T follicular helper cell (primary cell): ENCODE results near the gene ALK.

Experiments used
- DNase-seq: peaks from one replicate; pipeline ENCODE4 v3.0.0-alpha.2; 2020; ENCODE audit warnings: low read depth

ALK gene

DNA sequence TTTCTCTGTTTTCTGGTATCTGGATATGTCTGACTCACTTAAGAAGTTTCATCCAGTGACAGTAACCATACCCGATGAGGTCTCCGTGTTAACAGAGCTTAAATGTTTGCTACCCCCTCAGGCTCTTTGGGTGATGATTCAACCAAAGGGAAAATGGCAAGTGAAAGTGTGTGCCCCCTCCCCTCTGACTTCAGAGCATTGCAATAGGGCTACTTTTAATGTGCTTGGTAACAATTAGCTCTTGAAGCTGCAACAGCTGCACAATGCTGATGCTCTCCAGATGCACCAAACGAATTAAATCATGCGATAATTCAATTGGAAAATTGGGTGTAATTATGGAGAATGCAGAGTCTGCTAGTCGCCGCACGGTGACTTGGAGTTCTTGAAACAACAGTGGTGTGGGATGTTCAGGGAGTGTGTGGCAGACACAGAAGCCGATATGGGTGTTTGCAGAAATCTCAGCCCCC is 270.7 kb downstream of the ALK start:
- no peak for DNase-seq

DNA sequence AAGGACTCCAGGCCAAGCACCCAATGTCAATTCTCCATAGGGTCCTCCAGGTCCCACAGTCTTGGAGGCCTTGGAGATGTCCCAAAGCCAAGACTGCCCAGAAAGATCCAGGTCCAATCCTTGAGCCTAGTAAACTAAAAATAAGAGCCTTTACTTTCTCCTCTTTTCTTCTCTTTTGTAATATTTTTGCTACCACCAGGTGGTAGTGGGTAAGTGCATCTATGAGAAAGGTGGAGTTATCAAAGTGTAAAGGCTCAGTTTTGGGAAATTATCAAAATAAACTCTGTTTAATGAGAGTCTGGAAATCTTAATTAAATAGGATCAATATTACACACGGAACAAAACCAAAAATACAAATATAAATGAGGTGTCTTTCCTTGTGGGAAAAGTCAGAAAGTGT is 276.4 kb downstream of the ALK start:
- no peak for DNase-seq

DNA sequence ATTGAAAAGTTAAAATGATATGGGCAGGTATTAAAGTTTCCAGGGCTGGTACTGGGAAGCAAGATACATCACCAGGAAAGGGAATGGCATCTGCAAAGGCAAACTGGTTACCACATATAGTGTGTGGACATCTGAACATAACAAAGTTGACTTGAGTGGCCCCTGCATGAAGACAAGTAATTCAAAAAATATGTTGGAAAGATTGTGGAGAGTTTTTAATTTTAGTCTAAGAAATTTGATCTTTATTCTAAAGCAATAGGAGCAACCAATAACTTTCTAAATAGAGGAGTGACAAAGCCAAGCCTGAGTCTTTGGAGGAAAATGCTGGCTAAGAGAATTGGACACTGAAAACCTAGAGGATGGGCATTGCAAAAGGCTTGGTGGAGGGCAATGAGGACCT is 278.2 kb downstream of the ALK start:
- DNase-seq: no peak

DNA sequence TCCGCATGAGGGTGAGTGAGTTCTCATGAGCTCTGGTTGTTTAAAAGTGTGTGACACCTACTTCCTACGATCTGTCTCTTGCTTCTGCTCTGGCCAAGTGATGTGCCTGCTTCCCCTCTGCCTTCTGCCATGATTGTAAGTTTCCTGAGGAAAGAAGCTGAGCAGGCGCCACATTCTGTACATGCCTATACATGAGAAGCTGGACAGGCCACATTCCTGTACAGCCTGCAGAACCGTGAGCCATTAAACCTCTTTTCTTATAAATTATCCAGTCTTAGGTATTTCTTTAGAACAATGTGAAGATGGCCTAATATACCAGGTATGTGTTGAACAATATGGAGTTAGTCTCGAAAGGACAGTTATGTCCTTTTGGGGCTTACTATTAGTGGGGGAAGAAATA is 281.0 kb downstream of the ALK start:
- DNase-seq: no peak

DNA sequence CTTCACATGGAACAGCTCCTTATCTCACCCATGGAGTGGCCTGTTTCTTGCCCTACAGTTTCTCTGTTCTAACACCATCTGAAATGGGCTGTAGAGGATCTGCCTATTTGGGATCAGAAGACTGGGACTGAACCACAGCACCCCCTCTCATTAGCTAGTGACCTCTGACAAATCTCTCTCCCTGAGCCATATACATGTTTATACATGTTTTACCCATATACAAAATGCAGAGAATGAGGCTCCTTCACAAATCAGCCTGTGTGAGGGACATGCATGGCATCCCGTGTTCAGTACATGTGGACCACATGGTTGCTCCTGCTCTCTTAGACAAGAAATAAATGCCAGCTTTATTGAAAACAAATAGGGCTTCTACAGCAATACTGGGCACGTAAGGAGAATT is 282.7 kb downstream of the ALK start:
- no peak for DNase-seq

GRCh38 chr2:29634916-29635315 is 286.5 kb downstream of the ALK start:
- DNase-seq: no peak

DNA sequence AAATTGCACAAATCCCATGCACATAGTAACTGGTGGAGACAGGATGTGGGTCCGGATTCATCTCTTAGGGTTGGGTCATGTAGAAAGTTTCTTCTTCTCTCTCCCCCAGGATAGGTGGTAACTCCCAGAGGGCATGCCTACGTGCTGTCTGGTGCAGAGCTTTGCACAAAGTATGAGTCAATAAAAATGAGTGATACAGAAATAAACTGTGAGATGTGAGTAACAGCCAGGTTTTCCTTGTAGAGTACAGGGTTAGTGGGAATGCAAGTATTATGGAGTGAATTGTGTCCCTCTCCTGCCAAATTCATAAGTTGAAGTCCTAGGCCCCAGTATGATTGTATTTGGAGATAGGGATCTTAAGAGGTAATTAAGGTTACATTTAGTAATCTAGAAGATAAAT is 289.4 kb downstream of the ALK start:
- DNase-seq: no peak

GRCh38 chr2:29629495-29629894 is 291.9 kb downstream of the ALK start:
- no peak for DNase-seq

- no peak for DNase-seq
Observed at GRCh38 chr2:29628862-29629261, 292.5 kb downstream of the ALK start.

DNA sequence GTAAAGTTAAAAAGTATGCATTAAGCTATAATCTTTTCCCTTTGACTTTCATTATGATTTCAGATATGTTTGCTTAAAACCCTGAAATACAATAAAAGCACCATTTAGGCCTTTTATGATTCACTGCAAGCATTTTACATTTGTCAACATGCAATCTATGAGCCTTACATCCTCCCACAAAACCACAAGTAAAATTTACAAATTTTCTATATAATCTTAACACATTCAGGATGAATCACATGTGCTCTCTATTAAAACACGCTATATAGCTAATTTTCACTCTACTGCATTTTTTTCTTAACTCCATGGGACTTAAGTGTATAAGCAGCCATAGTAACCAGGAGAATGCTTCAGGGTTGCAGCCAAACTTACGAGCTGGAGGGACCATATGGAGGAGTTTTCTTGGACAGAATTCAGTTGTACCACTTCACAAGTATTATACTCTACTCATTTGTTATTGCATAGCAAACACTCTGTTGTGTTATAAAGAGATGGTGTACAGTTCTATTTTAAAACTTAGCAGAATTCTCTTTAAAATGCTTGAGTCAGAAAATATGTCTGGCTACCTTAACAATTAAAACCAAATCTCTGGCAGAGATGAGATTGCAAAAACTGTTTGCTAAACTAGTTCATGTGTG is 293.2 kb downstream of the ALK start:
- DNase-seq: no peak

DNA sequence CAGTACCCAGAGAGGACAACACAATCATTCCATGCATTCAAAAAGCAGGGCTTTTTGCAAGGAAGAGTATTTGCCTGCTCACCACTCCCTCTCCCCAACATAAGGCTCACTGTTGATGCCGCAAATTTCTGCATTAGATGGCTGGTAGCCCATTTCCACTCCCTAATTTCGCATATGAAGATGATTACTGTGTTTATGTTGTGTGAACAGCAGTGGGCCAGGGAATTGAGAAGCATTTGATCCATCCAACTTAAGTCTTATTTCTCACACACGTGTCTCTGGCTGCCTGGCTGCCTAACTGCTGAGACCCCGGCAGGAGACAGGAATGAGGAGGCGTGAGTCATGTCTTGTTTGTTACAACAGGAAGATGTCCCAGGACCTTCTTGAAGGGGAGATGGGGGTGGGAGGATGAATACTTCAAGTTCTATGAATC is 294.1 kb downstream of the ALK start:
- no peak for DNase-seq

DNA sequence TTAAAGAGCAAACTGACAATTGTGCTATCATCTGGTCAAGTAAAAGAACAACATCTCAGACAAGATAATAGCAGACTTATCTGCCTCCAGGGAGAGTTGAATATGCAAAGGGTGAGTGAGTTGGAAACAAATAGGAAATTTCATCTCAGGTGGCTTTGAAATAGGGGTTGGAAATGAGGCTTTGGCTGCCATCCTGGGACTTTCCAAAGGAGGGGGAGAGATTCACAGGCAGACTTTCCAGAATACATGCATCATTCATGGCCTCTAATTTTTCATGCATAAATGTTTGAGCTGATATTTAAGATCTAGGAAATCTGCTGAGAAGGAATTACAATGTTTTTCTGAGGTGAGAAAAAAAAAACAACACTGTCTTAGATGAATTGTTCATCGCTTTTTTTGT is 300.5 kb downstream of the ALK start:
- DNase-seq: no peak

- DNase-seq: no peak
Observed at GRCh38 chr2:29619689-29620088, 301.7 kb downstream of the ALK start.

DNA sequence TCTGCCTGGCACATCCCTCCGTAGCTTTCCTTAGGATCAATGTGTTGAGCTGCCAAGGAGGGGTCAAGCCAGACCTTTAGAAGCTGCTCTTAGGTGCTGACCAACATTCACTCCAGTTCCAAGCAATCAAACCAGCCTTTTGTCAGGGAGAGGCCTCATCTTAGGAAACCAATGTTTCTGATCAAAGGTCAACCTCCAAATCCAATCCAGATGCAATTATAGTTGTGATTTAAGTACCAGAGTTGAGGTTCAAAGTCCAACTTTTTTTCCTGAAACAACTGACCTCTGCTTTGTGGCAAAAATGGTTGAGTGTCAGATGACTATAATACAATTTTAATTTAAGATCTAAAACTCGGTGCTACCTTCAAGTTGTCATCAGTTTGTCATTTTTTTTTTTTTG is 303.4 kb downstream of the ALK start:
- no peak for DNase-seq

GRCh38 chr2:29617351-29617750 is 304.0 kb downstream of the ALK start:
- DNase-seq: no peak

DNA sequence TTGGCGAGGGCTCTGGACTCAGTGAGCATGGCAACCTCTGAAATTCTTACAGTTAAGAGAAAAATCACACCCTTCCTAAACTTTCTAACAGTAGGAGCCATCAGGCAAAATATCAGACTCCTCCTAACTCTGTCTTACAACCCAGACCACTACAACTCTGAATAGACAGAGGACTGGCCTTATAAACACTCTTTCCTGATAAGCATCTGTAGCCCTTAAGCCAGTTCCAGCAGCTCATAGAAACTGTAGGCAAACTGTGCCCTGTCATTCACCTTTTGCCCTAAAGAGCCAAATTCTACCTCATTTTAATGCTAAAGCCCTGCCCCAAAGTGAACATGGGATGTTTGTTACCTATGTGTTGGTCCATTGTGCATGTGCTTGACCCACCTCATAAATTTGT is 304.8 kb downstream of the ALK start:
- DNase-seq: no peak

- no peak for DNase-seq
Observed at GRCh38 chr2:29615841-29616240, 305.5 kb downstream of the ALK start.

DNA sequence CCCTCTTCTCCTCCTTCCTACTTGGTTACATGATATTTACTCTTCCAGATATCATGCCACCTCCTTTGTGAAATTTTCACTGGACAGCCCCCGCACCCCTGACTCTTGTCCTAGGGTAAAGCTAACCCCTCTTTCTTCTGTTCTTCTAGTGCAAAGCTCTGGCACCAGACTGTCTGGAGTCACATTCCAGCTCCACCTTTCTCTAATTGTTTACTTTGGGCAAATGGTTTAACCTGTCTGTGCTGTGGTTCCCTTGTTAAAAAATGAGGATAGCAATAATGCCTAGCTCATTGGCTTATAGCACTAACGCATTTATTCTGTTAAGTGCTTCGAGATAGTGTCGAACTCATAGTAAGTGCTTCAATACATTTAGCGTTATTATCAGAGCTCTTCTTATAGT is 306.2 kb downstream of the ALK start:
- DNase-seq: no peak

GRCh38 chr2:29614295-29614830 is 307.0 kb downstream of the ALK start:
- DNase-seq: no peak

GRCh38 chr2:29613792-29614266 is 307.6 kb downstream of the ALK start:
- DNase-seq: no peak

GRCh38 chr2:29613067-29613466 is 308.3 kb downstream of the ALK start:
- no peak for DNase-seq

GRCh38 chr2:29612568-29612967 is 308.8 kb downstream of the ALK start:
- no peak for DNase-seq

DNA sequence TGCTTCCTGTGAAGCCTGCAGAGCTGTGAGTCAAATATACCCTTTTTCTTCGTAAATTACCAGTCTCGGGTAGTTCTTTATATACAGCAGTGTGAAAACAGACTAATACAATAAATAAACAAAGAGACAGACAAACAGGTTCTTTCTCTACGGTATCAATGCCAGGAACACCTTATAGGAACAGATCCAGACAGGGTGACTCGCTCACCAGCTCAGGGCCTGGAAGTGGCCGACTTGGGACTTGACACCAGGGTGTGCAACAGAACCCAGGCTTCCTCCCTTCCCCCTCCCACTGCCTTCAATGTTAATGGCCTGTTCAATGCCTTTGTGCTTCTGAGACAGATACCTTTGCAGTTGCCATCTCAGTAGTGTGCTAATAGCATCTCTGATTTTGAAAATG is 309.5 kb downstream of the ALK start:
- DNase-seq: no peak

DNA sequence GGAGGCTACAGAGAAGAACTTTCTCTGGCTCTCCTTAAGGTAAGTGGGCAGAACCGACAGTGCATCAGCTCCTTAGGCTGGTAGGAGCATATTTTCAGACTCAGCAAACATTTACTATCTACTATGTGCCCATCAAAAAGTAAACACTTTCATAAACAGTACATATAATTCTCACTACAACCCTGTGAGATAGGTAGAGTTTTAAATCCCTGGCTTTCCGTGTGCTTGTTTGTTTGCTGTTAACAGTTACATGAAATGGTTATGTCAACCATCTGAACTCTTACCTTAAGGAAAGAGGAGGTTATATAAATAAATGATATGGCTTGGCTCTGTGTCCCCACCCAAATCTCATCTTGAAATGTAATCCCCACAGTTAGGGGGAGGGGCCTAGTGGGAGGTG is 310.1 kb downstream of the ALK start:
- no peak for DNase-seq
